AG04449 (cell line): ENCODE data around the gene RTL10.

Experiments
- CTCF ChIA-PET: fragments of 350-600 bp; formaldehyde crosslinking; extraction: SDS; loops from one replicate; lab custom pipeline; 2021; ENCODE audit warnings: antibody characterized with exemption; lab: Yijun Ruan, JAX
- POLR2A ChIA-PET: fragments of 400-600, 350-600 bp; formaldehyde crosslinking; extraction: SDS; loops from one replicate; lab custom pipeline; 2020; ENCODE audit warnings: antibody characterized with exemption, inconsistent platforms; lab: Yijun Ruan, JAX
- DNase-seq: peaks from one replicate; pipeline ENCODE4 v3.0.0-alpha.2; 2010; ENCODE audit warnings: low read depth, low spot score
- H3K4me3 ChIP-seq: 2 replicates; pipeline ENCODE4 v1.5.1; 2011; ENCODE audit warnings: low read depth, mild to moderate bottlenecking, control low read depth, low read length
- TF ChIP-seq, protein P1 (sequence below): IDR thresholded peaks from one replicate; pipeline ENCODE4 v1.5.1; 2011; ENCODE audit warnings: mild to moderate bottlenecking, moderate library complexity, low read length, control low read depth, inconsistent platforms; ENCODE audit not compliant: insufficient read depth; ENCODE audit errors: missing control alignments

The RTL10 gene

DNA sequence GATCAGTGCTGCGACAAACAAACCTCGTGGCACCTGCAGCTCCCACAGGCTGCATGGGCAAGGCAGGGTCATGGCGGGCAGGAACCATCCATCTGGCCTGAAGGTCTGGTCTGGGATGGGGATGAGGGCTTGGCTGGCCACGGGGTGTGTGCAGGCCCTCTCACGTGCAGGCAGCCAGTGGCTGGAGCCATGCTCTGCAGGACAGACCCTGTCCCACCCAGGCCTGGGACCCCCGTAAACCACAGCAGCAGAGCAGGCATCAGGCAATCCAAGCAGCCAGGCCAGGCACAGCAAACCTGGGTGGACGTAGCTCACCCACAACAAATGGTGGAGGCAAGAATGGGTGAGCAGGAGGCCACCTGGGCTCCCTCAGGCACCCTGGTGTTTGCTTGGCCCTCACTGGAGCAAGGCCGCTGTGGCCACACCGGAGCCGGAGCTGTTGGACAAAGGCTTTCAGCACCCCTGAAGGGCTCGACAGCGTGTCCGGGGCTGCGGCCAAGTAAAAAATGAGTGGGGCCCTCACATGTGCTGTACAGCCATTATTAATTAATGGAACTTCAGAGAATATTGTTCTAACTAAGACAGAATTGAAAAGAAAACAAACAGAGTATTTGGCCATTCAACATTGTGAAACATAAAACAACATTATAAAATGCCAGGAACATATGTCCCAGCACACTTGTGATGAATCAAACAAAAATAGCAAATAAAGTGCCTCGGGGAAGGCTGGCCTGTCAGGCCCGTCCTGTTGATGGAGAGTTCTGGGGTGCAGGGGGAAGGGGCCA is 24.0 kb upstream of the RTL10 start:
- POLR2A ChIA-PET: interaction anchor here (0.7 kb wide), 1 partner anchor 25 kb away, joined by 4 read pairs; the partner anchor contains the start of genes GNB1L and RTL10
- CTCF ChIA-PET: interaction anchor here (1.3 to 3.7 kb wide), 2 partner anchors 32 to 148 kb away, joined by 3 to 16 read pairs; no protein-coding TSS in a partner anchor
- H3K4me3 ChIP-seq: no peak overlapping the region
- no peak for DNase-seq
- TF ChIP-seq, protein P1, sequence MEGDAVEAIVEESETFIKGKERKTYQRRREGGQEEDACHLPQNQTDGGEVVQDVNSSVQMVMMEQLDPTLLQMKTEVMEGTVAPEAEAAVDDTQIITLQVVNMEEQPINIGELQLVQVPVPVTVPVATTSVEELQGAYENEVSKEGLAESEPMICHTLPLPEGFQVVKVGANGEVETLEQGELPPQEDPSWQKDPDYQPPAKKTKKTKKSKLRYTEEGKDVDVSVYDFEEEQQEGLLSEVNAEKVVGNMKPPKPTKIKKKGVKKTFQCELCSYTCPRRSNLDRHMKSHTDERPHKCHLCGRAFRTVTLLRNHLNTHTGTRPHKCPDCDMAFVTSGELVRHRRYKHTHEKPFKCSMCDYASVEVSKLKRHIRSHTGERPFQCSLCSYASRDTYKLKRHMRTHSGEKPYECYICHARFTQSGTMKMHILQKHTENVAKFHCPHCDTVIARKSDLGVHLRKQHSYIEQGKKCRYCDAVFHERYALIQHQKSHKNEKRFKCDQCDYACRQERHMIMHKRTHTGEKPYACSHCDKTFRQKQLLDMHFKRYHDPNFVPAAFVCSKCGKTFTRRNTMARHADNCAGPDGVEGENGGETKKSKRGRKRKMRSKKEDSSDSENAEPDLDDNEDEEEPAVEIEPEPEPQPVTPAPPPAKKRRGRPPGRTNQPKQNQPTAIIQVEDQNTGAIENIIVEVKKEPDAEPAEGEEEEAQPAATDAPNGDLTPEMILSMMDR: no peak

- H3K4me3 ChIP-seq: no peak overlapping the region
- TF ChIP-seq, protein P1: no peak
- ChIA-PET POLR2A (interaction anchor here (0.7 kb wide), 1 partner anchor 24 kb away, joined by 4 read pairs; the partner anchor contains the start of genes GNB1L and RTL10), CTCF (interaction anchor here (1.3 to 3.7 kb wide), 2 partner anchors 33 to 147 kb away, joined by 3 to 16 read pairs; no protein-coding TSS in a partner anchor)
- peak; percentile 36 for DNase-seq
These were observed 23.1 kb upstream of the RTL10 start for GRCh38 chr22:19877626-19878339.

GRCh38 chr22:19876941-19877625 is 22.4 kb upstream of the RTL10 start:
- POLR2A ChIA-PET: no interaction called here

GRCh38 chr22:19876314-19876940 is 21.8 kb upstream of the RTL10 start:
- CTCF ChIA-PET: interaction anchor here (3.7 kb wide), 1 partner anchor 146 kb away, joined by 16 read pairs; no protein-coding TSS in a partner anchor

More at GRCh38 chr22:19876941-19877625, 22.4 kb upstream of the RTL10 start:
- H3K4me3 ChIP-seq: no peak overlapping the region
- DNase-seq: no peak
- CTCF ChIA-PET: interaction anchor here (3.7 kb wide), 1 partner anchor 147 kb away, joined by 16 read pairs; no protein-coding TSS in a partner anchor
- TF ChIP-seq, protein P1: no peak

DNA sequence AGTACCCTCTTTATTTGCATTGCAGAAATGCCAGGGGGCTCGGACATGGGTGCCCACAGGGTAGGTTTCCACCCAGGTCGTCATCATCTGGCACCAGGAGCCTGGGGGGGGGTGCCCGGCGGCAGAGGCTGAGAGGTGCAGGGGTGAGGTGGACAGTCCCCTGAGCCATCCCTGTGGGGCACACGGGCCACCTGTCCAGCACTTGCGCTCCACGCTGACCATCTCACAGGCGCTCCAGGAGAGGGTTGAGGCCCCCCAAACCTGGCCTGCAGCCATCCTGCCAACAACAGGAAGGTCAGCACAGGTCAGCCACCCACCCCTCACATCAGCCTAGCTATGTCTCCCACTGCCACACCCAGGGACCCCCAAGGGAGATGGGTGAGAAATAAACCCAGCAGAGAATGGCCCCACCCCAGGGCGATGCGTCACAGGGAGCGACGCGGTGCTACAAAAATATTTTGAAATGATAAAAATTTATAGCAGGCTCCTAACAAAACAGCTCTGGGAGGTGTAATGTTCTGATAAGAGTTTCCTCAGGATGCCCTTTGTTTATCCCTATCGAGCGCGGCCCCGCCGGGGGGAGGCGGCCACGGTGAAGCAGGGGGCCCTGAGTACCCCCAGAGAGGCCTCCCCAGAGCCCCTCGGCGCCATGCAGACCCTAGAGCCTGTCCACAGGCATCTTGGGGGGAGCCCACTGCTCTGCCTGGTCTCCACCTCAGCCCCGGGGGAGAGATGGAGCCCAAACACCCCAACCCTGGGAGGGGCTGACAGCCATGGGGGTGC is 21.0 kb upstream of the RTL10 start:
- ChIA-PET CTCF (interaction anchor here (1.1 to 3.7 kb wide), 2 partner anchors 27 to 145 kb away, joined by 3 to 16 read pairs; no protein-coding TSS in a partner anchor), POLR2A (no interaction called here)
- no peak overlapping the region for H3K4me3 ChIP-seq
- no peak for DNase-seq
- TF ChIP-seq, protein P1: no peak

More at GRCh38 chr22:19876314-19876940, 21.8 kb upstream of the RTL10 start:
- DNase-seq: no peak
- no peak overlapping the region for H3K4me3 ChIP-seq
- TF ChIP-seq, protein P1: no peak
- POLR2A ChIA-PET: no interaction called here
